ENCODE measurements around the gene ZNF592.

The ZNF592 gene

DNA sequence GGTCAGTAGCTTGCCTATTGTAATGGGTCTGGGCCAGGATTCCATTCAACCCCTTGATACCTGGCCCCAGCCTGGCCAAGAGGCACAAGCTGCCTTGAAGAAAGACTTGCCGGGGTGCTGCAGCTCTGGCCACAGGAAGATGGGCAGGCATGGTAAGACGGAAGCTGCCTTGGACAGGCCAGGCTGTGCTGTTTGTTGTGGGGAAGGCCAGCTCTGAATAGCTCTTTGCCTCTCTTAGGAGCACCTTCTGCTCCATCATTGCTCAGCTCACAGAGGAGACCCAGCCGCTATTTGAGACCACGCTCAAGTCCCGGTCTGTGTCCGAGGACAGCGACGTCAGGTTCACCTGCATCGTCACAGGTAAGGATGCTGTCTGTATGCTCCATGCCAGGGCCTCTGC lies 78.9 kb downstream of the ZNF592 start:
- no peak for DNase-seq (ENCODE audit: low read depth)
- H3K4me3 ChIP-seq (ENCODE audit: low read depth, low read length): no peak overlapping the region
- TF ChIP-seq, protein P1, sequence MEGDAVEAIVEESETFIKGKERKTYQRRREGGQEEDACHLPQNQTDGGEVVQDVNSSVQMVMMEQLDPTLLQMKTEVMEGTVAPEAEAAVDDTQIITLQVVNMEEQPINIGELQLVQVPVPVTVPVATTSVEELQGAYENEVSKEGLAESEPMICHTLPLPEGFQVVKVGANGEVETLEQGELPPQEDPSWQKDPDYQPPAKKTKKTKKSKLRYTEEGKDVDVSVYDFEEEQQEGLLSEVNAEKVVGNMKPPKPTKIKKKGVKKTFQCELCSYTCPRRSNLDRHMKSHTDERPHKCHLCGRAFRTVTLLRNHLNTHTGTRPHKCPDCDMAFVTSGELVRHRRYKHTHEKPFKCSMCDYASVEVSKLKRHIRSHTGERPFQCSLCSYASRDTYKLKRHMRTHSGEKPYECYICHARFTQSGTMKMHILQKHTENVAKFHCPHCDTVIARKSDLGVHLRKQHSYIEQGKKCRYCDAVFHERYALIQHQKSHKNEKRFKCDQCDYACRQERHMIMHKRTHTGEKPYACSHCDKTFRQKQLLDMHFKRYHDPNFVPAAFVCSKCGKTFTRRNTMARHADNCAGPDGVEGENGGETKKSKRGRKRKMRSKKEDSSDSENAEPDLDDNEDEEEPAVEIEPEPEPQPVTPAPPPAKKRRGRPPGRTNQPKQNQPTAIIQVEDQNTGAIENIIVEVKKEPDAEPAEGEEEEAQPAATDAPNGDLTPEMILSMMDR (IDR thresholded peaks at IDR 0.05; ENCODE audit: low read depth, low read length, missing control alignments): no peak

DNA sequence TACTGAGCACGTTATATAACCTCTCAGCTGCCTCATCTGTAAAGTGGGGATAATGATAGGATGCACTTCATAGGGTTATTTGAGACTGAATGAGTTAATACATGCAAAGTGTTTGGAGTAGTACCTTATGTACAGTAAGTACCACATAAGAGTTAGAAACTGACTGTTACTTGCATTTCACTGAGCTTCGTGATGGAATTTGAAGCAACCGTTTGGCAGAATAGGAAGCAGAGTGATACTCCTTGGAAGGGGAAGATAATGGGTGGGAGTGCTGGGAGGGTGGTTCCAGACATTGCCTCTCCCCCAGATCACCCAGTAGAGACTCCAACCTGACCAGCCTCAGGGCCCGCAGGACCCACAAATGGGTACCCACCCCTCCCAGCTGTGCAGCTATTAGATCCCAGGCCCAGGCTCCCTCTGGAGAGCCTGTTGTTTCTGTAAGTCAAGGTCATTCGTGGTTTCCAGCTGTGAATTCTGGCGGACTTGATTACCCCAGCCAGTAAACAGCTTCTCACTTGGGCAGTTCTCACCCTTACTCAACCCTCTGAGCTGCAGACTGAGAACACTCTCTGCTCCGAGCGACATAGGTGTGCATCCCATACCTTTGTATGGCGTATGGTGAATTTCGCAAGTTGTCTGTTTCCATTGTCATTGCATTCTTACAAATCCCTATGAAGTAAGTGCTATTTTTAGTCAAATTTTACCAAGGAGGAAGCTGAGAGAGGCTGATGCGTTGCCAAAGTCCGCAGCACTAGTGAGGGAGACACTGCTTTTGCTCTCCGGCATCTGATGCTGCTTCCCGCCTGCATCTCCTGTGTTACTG lies 79.9 kb downstream of the ZNF592 start:
- no peak overlapping the region for H3K4me3 ChIP-seq (ENCODE audit: low read depth, low read length)
- TF ChIP-seq, protein P1 (IDR thresholded peaks at IDR 0.05; ENCODE audit: low read depth, low read length, missing control alignments): no peak
- DNase-seq (ENCODE audit: low read depth): no peak

DNA sequence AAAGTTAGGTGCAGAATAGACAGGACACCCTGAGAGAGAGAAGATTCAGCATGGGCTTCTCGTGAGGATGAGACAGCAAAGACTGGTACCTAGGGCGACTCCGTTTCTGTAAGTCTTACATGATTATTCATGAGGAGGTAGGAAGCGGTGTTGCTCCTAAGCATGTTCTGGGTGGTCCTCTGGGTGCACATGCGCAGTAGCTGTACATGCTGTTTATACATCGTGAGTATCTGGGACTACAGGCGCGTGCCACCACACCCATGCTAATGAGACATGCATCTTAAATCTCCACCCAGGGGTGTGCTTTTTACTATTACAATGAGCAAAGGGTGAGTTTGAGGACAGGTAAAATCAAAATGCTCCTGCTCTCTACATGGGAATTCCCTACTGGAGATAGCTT lies 81.0 kb downstream of the ZNF592 start:
- no peak overlapping the region for H3K4me3 ChIP-seq (ENCODE audit: low read depth, low read length)
- DNase-seq (ENCODE audit: low read depth): no peak
- TF ChIP-seq, protein P1 (IDR thresholded peaks at IDR 0.05; ENCODE audit: low read depth, low read length, missing control alignments): no peak

DNA sequence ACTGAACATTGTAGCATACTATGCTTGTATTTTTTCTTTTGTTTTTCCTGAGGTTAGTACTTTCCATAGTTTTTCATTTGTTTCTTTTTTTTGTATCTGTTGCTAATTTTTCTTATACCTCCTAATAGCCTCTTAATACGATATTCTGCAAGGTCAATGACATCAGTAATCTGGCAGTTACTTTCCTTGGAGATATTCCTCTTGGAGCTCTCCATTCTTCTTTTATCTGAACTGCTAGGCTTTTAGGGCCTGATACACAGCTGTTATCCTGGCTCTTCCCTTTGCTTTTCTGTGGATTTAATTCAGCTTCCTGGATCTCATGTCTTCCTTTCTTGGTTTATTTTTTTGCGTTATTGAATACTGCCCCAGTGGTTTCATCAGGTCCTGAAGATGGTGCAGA lies 81.6 kb downstream of the ZNF592 start:
- no peak overlapping the region for H3K4me3 ChIP-seq (ENCODE audit: low read depth, low read length)
- TF ChIP-seq, protein P1 (IDR thresholded peaks at IDR 0.05; ENCODE audit: low read depth, low read length, missing control alignments): no peak
- DNase-seq (ENCODE audit: low read depth): no peak

DNA sequence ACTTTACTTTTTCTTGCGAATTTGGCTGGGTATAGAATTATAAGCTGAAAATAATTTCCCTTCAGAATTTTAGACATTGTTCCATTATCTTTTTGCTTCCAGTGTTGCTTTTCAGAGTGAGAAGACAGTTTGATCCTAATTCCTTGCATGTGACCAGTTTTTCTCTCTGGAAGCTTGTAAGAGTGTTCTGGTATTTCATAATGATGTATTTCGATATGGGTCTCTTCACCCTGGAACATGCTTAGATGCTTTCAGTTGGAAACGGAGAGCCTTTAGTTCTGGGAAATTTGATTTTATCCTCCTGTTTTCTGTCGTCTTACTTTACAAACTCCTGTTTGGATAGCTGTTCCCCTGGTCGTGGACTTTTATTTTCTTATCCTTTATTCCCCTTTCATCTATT lies 82.6 kb downstream of the ZNF592 start:
- DNase-seq (ENCODE audit: low read depth): no peak
- TF ChIP-seq, protein P1 (IDR thresholded peaks at IDR 0.05; ENCODE audit: low read depth, low read length, missing control alignments): no peak
- no peak overlapping the region for H3K4me3 ChIP-seq (ENCODE audit: low read depth, low read length)

DNA sequence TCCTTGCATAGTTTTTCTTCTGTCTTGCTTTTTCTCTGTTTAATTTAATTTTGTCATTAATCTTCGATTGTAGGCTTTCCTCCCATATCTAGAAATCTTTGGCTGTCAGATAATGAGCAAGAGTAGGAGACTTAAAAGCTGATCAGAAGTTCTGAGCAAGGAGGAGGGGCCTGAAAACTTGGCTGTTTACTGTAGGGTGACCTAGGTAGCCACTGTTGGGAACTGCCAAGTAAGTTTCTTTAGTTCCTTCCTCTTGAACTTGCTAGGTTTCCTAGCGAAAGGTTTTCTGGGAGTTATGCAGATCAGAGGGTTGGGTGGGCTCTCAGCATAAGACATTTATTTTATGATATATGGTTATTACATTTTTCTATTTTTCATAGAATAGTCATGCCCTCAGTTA lies 83.2 kb downstream of the ZNF592 start:
- TF ChIP-seq, protein P1 (IDR thresholded peaks at IDR 0.05; ENCODE audit: low read depth, low read length, missing control alignments): no peak
- H3K4me3 ChIP-seq (ENCODE audit: low read depth, low read length): no peak overlapping the region
- no peak for DNase-seq (ENCODE audit: low read depth)

Measured in GM12864 (cell line).